HepG2 (cell line): ENCODE measurements around the gene PHF23. TPM values are rescaled to one million over a fixed set of nuclear protein-coding genes. Genes with fewer than 3 reads are reported as not detected.

Experiments
- ATF1 ChIP-seq: IDR thresholded peaks from 2 replicates; pipeline ENCODE4 v1.6.1; 2016; ENCODE audit warnings: mild to moderate bottlenecking, control low read depth
- CHD2 ChIP-seq: IDR thresholded peaks from 2 replicates; pipeline ENCODE4 v1.6.1; 2011; ENCODE audit warnings: low read depth, low read length, improper control_type of control experiment
- DBP ChIP-seq: sonication (generic); formaldehyde crosslinking; IDR thresholded peaks from 2 replicates; pipeline ENCODE4 v1.4.0; 2020; ENCODE audit warnings: missing genetic modification reagents; ENCODE audit errors: not compliant biosample characterization
- FOXJ3 ChIP-seq: sonication (generic); formaldehyde crosslinking; IDR thresholded peaks from 2 replicates; pipeline ENCODE4 v1.4.0; 2020; ENCODE audit warnings: missing genetic modification reagents, mild to moderate bottlenecking, borderline replicate concordance
- KLF6 ChIP-seq: IDR thresholded peaks from 2 replicates; pipeline ENCODE4 v1.8.0; 2016; ENCODE audit warnings: missing biosample characterization, missing genetic modification reagents
- PAXIP1 ChIP-seq: sonication (generic); formaldehyde crosslinking; conservative IDR thresholded peaks from 2 replicates; pipeline ENCODE4 v1.4.0; 2020; ENCODE audit warnings: mild to moderate bottlenecking, missing genetic modification reagents, moderate library complexity
- RFX1 ChIP-seq: fragments of 450-650 bp; IDR thresholded peaks from 2 replicates; pipeline ENCODE4 v1.6.1; 2017
- SP2 ChIP-seq: sonication (generic); formaldehyde crosslinking; IDR thresholded peaks from 2 replicates; pipeline ENCODE4 v1.5.1; 2020; ENCODE audit warnings: mild to moderate bottlenecking, missing genetic modification reagents
- ZSCAN25 ChIP-seq: sonication (generic); formaldehyde crosslinking; IDR thresholded peaks from 2 replicates; pipeline ENCODE4 v1.8.0; 2022; ENCODE audit warnings: mild to moderate bottlenecking, missing genetic modification reagents
- polyA plus RNA-seq, 8 experiments: library from polyadenylated mRNA; depleted of rRNA in 3 of 8; stranded (reverse) in 7 of 8; unstranded in 1 of 8; fragments of >200 nt; fragmentation: Illumina TruSeq in 4 of 8; extraction: Trizol in 4 of 8; gene quantifications; 2 replicates each; pipeline versions ENCODE4 v1.2.1 to v1.2.3, GENCODE V29; 2011 to 2016; ENCODE audit warnings: low read depth in 4 of 8, missing spikeins in 1 of 8, mixed read lengths in 1 of 8; ENCODE audit not compliant: insufficient read depth in 1 of 8
- total RNA-seq, 5 experiments: library from RNA; depleted of rRNA; stranded (reverse); fragments of >200 nt; fragmentation: Illumina TruSeq; extraction: Trizol; gene quantifications; 2 replicates each; pipeline ENCODE4 v1.2.3, GENCODE V29; 2016; ENCODE audit warnings: low read depth in 1 of 5
- TF ChIP-seq, protein P1 (sequence below): sonication (generic); formaldehyde crosslinking; IDR thresholded peaks from 2 replicates; pipeline ENCODE4; 2020; ENCODE audit warnings: missing genetic modification reagents, mild to moderate bottlenecking, borderline replicate concordance
- TF ChIP-seq, protein P2 (sequence below), 2 experiments: fragments of 450-650 bp in 1 of 2; sonication (generic) in 1 of 2; formaldehyde crosslinking in 1 of 2; IDR thresholded peaks; 2 replicates each; pipeline versions ENCODE4 v1.6.1 to v1.8.0; 2016 to 2022; ENCODE audit warnings: antibody characterized with exemption in 1 of 2, mild to moderate bottlenecking in 1 of 2, missing genetic modification reagents in 1 of 2

The PHF23 gene
- total and polyA plus RNA-seq, 2 of the 13 experiments (the other 11 are each of a cell fraction or from before 2014, with no cell fraction given), result 27.6 to 33.2 TPM

DNA sequence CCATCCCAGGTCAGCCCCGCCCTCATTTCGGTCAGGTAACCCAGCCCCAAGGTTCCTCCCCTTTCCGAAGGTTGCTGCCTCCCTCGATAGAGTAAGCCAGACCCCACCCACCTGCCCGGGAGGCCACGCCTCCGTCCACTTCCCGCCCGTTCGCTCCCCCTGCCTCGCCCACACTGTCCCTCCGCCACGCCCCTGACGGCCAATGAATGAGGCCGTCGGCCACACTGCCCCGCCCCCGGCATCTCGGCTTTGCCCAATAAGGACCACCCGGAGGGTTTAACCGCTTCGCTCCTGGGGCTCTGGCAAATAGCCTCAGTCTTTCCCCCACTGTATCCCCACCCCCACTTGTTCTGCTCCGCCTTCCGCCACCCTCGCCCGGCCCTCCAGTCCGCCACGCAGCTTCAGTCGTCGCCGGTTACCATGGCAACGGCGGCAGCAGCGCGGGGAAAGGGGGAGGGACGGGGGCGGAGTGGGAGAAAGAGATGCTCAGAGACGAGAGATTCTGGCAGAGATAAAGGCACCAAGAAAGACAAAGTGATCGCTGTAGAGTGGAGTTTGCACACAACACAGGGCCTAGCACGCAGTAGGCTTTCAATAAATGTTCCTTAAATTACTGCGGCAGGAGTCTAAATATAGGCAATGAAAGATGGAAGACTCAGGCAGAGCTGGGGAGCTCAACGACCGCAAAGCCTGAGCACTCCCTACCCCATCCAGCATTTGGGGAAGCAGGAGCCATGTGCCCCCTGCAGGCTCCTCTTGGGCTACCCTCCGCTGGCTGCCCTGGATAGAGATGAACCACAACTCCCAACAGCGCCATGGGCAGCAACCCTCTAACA is 24.7 kb downstream of the PHF23 start (continued):
- no peak for TF ChIP-seq FOXJ3 (CRISPR knock-in tag)
- TF ChIP-seq ATF1 (CRISPR knock-in tag), result no peak
- peak; percentile 72 for TF ChIP-seq RFX1
- peak; percentile 35; the same call in 1 of the 2 replicates for TF ChIP-seq ZSCAN25 (CRISPR knock-in tag)
- TF ChIP-seq DBP (CRISPR knock-in tag), result peak; percentile 49
- TF ChIP-seq, protein P1, sequence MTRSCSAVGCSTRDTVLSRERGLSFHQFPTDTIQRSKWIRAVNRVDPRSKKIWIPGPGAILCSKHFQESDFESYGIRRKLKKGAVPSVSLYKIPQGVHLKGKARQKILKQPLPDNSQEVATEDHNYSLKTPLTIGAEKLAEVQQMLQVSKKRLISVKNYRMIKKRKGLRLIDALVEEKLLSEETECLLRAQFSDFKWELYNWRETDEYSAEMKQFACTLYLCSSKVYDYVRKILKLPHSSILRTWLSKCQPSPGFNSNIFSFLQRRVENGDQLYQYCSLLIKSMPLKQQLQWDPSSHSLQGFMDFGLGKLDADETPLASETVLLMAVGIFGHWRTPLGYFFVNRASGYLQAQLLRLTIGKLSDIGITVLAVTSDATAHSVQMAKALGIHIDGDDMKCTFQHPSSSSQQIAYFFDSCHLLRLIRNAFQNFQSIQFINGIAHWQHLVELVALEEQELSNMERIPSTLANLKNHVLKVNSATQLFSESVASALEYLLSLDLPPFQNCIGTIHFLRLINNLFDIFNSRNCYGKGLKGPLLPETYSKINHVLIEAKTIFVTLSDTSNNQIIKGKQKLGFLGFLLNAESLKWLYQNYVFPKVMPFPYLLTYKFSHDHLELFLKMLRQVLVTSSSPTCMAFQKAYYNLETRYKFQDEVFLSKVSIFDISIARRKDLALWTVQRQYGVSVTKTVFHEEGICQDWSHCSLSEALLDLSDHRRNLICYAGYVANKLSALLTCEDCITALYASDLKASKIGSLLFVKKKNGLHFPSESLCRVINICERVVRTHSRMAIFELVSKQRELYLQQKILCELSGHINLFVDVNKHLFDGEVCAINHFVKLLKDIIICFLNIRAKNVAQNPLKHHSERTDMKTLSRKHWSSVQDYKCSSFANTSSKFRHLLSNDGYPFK (CRISPR knock-in tag), result peak; percentile 57; the same call in 1 of the 2 replicates
- peak; percentile 51; the same call in 1 of the 2 replicates for TF ChIP-seq CHD2
- TF ChIP-seq SP2 (CRISPR knock-in tag), result peak; percentile 89
- 0 out of 2 replicates have a peak, but pooled peaks have one; percentile 7 for TF ChIP-seq KLF6
- TF ChIP-seq PAXIP1 (CRISPR knock-in tag), result peak; percentile 50
- TF ChIP-seq, protein P2, sequence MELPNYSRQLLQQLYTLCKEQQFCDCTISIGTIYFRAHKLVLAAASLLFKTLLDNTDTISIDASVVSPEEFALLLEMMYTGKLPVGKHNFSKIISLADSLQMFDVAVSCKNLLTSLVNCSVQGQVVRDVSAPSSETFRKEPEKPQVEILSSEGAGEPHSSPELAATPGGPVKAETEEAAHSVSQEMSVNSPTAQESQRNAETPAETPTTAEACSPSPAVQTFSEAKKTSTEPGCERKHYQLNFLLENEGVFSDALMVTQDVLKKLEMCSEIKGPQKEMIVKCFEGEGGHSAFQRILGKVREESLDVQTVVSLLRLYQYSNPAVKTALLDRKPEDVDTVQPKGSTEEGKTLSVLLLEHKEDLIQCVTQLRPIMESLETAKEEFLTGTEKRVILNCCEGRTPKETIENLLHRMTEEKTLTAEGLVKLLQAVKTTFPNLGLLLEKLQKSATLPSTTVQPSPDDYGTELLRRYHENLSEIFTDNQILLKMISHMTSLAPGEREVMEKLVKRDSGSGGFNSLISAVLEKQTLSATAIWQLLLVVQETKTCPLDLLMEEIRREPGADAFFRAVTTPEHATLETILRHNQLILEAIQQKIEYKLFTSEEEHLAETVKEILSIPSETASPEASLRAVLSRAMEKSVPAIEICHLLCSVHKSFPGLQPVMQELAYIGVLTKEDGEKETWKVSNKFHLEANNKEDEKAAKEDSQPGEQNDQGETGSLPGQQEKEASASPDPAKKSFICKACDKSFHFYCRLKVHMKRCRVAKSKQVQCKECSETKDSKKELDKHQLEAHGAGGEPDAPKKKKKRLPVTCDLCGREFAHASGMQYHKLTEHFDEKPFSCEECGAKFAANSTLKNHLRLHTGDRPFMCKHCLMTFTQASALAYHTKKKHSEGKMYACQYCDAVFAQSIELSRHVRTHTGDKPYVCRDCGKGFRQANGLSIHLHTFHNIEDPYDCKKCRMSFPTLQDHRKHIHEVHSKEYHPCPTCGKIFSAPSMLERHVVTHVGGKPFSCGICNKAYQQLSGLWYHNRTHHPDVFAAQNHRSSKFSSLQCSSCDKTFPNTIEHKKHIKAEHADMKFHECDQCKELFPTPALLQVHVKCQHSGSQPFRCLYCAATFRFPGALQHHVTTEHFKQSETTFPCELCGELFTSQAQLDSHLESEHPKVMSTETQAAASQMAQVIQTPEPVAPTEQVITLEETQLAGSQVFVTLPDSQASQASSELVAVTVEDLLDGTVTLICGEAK (IDR thresholded peaks at IDR 0.05), result no peak
- TF ChIP-seq, protein P2 (CRISPR knock-in tag; IDR thresholded peaks at IDR 0.05), result 0 out of 2 replicates have a peak, but pooled peaks have one; percentile 26
